Karpas-422 (cell line): Measurements from ENCODE around the gene SSR1. TPM values are rescaled to one million over a fixed set of nuclear protein-coding genes. Genes with fewer than 3 reads are reported as not detected.
"Not testable (repeated sequence)": the region's sequence is repeated elsewhere in the genome, so short reads cannot be mapped to it uniquely, and the experiment has no call there.

Source experiments
- DNase-seq: peaks from one replicate; pipeline ENCODE4 v3.0.0-alpha.2; 2015
- H2AFZ ChIP-seq: fragments of 200-600 bp; sonication (generic); 2 replicates; pipeline ENCODE4 v1.6.1; 2014; ENCODE audit warnings: antibody characterized with exemption, low read length, mixed read lengths
- H3K27ac ChIP-seq: fragments of 200-600 bp; sonication (generic); 2 replicates; pipeline ENCODE4 v1.5.1; 2014; ENCODE audit warnings: mild to moderate bottlenecking, low read length, moderate library complexity
- H3K27me3 ChIP-seq: fragments of 200-600 bp; sonication (generic); 2 replicates; pipeline ENCODE4 v1.6.1; 2014; ENCODE audit warnings: low read length, mixed read lengths
- H3K36me3 ChIP-seq: fragments of 200-600 bp; sonication (generic); 2 replicates; pipeline ENCODE4 v1.6.1; 2014; ENCODE audit warnings: low read length, mixed read lengths; ENCODE audit not compliant: insufficient read depth
- H3K4me1 ChIP-seq: fragments of 200-600 bp; sonication (generic); 2 replicates; pipeline ENCODE4 v1.6.1; 2014; ENCODE audit warnings: mild to moderate bottlenecking, low read length, mixed read lengths
- H3K4me2 ChIP-seq: fragments of 200-600 bp; sonication (generic); 2 replicates; pipeline ENCODE4 v1.6.1; 2014; ENCODE audit warnings: low read length, low read depth, mild to moderate bottlenecking; ENCODE audit not compliant: poor library complexity, severe bottlenecking
- H3K4me3 ChIP-seq: fragments of 200-600 bp; sonication (generic); 2 replicates; pipeline ENCODE4 v1.5.1; 2014; ENCODE audit warnings: mild to moderate bottlenecking, antibody characterized with exemption, low read length, mixed read lengths
- H3K79me2 ChIP-seq: fragments of 200-600 bp; sonication (generic); 2 replicates; pipeline ENCODE4 v1.6.1; 2014; ENCODE audit warnings: mild to moderate bottlenecking, low read length, mixed read lengths
- H3K9ac ChIP-seq: fragments of 200-600 bp; sonication (generic); 2 replicates; pipeline ENCODE4 v1.6.0; 2014; ENCODE audit warnings: low read length
- H3K9me2 ChIP-seq: fragments of 200-600 bp; sonication (generic), shearing (Covaris generic); replicated peaks from 2 replicates; pipeline ENCODE4 v1.6.0; 2014; ENCODE audit warnings: mild to moderate bottlenecking, low read length, moderate library complexity; ENCODE audit not compliant: insufficient read depth
- H3K9me3 ChIP-seq: fragments of 300-700, 200-600 bp; sonication (generic); 2 replicates; pipeline ENCODE4 v1.6.1; 2014; ENCODE audit warnings: low read length, mixed read lengths
- H4K20me1 ChIP-seq: fragments of 200-600 bp; sonication (generic); 2 replicates; pipeline ENCODE4 v1.6.1; 2014; ENCODE audit warnings: mild to moderate bottlenecking, antibody characterized with exemption, low read length, low read depth; ENCODE audit not compliant: insufficient read depth
- total RNA-seq: library from RNA; depleted of rRNA; stranded (reverse); fragments of >200 nt; shearing (Covaris generic); gene quantifications from 2 replicates; pipeline ENCODE4 v1.2.3, GENCODE V29; 2014; ENCODE audit warnings: low replicate concordance

Gene SSR1
- total RNA-seq, 1 experiment from 2014 or later, result 83.2 TPM

GRCh38 chr6:7341271-7341670 lies 28.3 kb upstream of the SSR1 start:
- DNase-seq, result no peak
- H3K27ac ChIP-seq, result no peak overlapping the region
- H3K4me3 ChIP-seq, result no peak overlapping the region
- no peak overlapping the region for H3K9ac ChIP-seq
- H3K4me2 ChIP-seq, result no peak overlapping the region
- no peaks in the 10 kb centered on the region for H3K27me3 ChIP-seq
- no peaks in the 10 kb centered on the region for H3K9me3 ChIP-seq
- H4K20me1 ChIP-seq, result no peaks in the 10 kb centered on the region
- no peaks in the 10 kb centered on the region for H3K36me3 ChIP-seq
- H3K9me2 ChIP-seq, result no peaks in the 10 kb centered on the region
- no peak overlapping the region for H2AFZ ChIP-seq
- no peaks in the 10 kb centered on the region for H3K79me2 ChIP-seq
- no peaks in the 10 kb centered on the region for H3K4me1 ChIP-seq

DNA sequence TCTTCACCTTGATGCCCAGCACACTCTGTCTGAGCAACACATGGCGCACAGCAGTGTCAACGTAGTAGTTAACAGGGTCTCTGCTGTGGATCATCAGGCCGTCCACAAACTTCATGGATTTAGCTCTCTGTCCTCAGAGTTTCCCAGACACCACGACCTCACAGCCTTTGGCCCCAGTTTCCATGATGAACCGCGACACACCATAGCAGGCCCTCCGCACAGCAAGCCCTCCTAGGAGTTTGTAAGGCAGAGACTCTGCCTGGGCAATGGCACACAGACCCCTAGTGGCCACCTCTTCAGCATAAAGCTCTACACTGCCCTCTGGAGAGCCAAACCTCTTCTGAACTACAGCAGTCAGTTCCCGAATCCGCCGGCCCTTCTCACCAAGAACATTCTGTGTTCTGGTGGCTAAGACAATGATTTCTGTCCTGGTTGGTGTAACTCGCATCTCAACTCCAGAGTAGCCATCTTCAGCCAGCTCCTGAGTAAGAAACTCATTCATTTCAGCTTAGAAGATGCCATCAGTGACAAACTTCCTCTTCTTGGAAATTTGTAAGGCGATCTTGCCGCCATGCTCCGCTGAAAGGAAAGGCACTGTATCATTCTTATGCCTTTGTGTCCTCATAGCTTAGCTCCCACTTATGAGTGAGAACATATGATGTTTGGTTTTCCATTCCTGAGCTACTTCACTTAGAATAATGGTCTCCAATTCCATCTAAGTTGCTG lies 26.2 kb upstream of the SSR1 start:
- H3K9ac ChIP-seq, H2AFZ ChIP-seq, H4K20me1 ChIP-seq, H3K9me2 ChIP-seq, H3K27ac ChIP-seq, H3K4me3 ChIP-seq, H3K36me3 ChIP-seq, H3K9me3 ChIP-seq, H3K4me2 ChIP-seq, H3K79me2 ChIP-seq, H3K27me3 ChIP-seq, H3K4me1 ChIP-seq: not testable (repeated sequence)
- peak; percentile 78 for DNase-seq

DNA sequence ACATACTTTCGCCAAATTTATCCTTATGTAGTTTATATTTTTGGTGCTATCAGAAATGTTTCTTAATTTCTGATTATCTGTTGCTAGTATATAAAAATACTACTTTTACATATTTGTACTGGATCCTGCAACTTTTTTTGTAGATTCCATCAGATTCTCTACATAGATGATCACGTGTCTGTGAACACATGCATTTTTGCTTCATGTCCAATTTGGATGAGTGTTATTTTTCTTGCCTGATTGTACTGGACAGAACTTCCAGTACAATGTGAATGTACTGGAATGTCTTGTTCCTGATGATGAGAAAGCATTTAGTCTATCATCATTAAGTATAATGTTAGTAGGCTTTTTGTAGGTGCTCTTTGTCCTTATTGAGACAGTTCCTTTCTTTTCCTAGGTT lies 25.0 kb upstream of the SSR1 start:
- Histone ChIP-seq H3K4me1 (no peaks in the 10 kb centered on the region), H3K9me3 (no peaks in the 10 kb centered on the region), H4K20me1 (no peaks in the 10 kb centered on the region), H3K9ac (no peak overlapping the region), H3K27ac (no peak overlapping the region), H3K4me3 (no peak overlapping the region), H3K36me3 (no peaks in the 10 kb centered on the region), H3K4me2 (no peak overlapping the region), H3K79me2 (no peaks in the 10 kb centered on the region), H2AFZ (no peak overlapping the region), H3K9me2 (no peaks in the 10 kb centered on the region), H3K27me3 (no peaks in the 10 kb centered on the region)
- DNase-seq, result no peak

- DNase-seq, result no peak
- Histone ChIP-seq H4K20me1 (no peaks in the 10 kb centered on the region), H2AFZ (no peak overlapping the region), H3K36me3 (no peaks in the 10 kb centered on the region), H3K4me3 (no peak overlapping the region), H3K4me2 (no peak overlapping the region), H3K4me1 (no peaks in the 10 kb centered on the region), H3K9me3 (no peaks in the 10 kb centered on the region), H3K9ac (no peak overlapping the region), H3K27me3 (no peaks in the 10 kb centered on the region), H3K9me2 (no peaks in the 10 kb centered on the region), H3K79me2 (no peaks in the 10 kb centered on the region), H3K27ac (no peak overlapping the region)
Measured at GRCh38 chr6:7335519-7335918, 22.5 kb upstream of the SSR1 start.

GRCh38 chr6:7334685-7335084 lies 21.7 kb upstream of the SSR1 start:
- H3K4me3 ChIP-seq, result no peak overlapping the region
- no peaks in the 10 kb centered on the region for H3K36me3 ChIP-seq
- H3K4me2 ChIP-seq, result no peak overlapping the region
- no peaks in the 10 kb centered on the region for H3K9me2 ChIP-seq
- no peak overlapping the region for H2AFZ ChIP-seq
- H3K9ac ChIP-seq, result no peak overlapping the region
- H3K9me3 ChIP-seq, result no peaks in the 10 kb centered on the region
- no peak overlapping the region for H3K27ac ChIP-seq
- H3K27me3 ChIP-seq, result no peaks in the 10 kb centered on the region
- H4K20me1 ChIP-seq, result no peaks in the 10 kb centered on the region
- no peaks in the 10 kb centered on the region for H3K79me2 ChIP-seq
- no peak for DNase-seq
- H3K4me1 ChIP-seq, result no peaks in the 10 kb centered on the region

GRCh38 chr6:7332090-7332745 lies 19.2 kb upstream of the SSR1 start:
- Histone ChIP-seq H3K9ac (no peak overlapping the region), H3K79me2 (no peaks in the 10 kb centered on the region), H4K20me1 (no peaks in the 10 kb centered on the region), H3K4me1 (no peaks in the 10 kb centered on the region), H3K27me3 (no peaks in the 10 kb centered on the region), H3K4me3 (no peak overlapping the region), H3K27ac (no peak overlapping the region), H3K9me3 (no peaks in the 10 kb centered on the region), H3K9me2 (no peaks in the 10 kb centered on the region), H3K36me3 (no peaks in the 10 kb centered on the region), H3K4me2 (no peak overlapping the region), H2AFZ (no peak overlapping the region)
- DNase-seq, result no peak

GRCh38 chr6:7331452-7331851 lies 18.5 kb upstream of the SSR1 start:
- Histone ChIP-seq H3K4me2 (no peak overlapping the region), H4K20me1 (no peaks in the 10 kb centered on the region), H3K9me3 (no peaks in the 10 kb centered on the region), H3K27ac (no peak overlapping the region), H3K9me2 (no peaks in the 10 kb centered on the region), H3K4me3 (no peak overlapping the region), H3K79me2 (no peaks in the 10 kb centered on the region), H3K27me3 (no peaks in the 10 kb centered on the region), H3K9ac (no peak overlapping the region), H3K4me1 (no peaks in the 10 kb centered on the region), H3K36me3 (no peaks in the 10 kb centered on the region), H2AFZ (no peak overlapping the region)
- DNase-seq, result no peak

GRCh38 chr6:7328243-7328642 lies 15.2 kb upstream of the SSR1 start:
- Histone ChIP-seq H4K20me1 (no peaks in the 10 kb centered on the region), H3K4me2 (no peak overlapping the region), H3K27ac (no peak overlapping the region), H3K36me3 (no peaks in the 10 kb centered on the region), H3K9ac (no peak overlapping the region), H3K27me3 (no peaks in the 10 kb centered on the region), H3K79me2 (no peaks in the 10 kb centered on the region), H3K4me1 (no peaks in the 10 kb centered on the region), H3K4me3 (no peak overlapping the region), H3K9me2 (no peaks in the 10 kb centered on the region), H3K9me3 (no peaks in the 10 kb centered on the region), H2AFZ (no peak overlapping the region)
- no peak for DNase-seq
